ENCODE data around the gene MBIP. TPM values are rescaled to one million over a fixed set of nuclear protein-coding genes. Genes with fewer than 3 reads are reported as not detected.

Gene MBIP, protein sequence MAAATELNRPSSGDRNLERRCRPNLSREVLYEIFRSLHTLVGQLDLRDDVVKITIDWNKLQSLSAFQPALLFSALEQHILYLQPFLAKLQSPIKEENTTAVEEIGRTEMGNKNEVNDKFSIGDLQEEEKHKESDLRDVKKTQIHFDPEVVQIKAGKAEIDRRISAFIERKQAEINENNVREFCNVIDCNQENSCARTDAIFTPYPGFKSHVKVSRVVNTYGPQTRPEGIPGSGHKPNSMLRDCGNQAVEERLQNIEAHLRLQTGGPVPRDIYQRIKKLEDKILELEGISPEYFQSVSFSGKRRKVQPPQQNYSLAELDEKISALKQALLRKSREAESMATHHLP
- 11.0 and 14.2 TPM in 2 replicates for total RNA-seq
- 26.5 and 28.3 TPM in 2 replicates for polyA plus RNA-seq
- 14.4 and 15.5 TPM in 2 replicates for polyA plus RNA-seq (2012)
- polyA minus RNA-seq (ENCODE audit: low replicate concordance): 6.9 and 10.2 TPM in 2 replicates

DNA sequence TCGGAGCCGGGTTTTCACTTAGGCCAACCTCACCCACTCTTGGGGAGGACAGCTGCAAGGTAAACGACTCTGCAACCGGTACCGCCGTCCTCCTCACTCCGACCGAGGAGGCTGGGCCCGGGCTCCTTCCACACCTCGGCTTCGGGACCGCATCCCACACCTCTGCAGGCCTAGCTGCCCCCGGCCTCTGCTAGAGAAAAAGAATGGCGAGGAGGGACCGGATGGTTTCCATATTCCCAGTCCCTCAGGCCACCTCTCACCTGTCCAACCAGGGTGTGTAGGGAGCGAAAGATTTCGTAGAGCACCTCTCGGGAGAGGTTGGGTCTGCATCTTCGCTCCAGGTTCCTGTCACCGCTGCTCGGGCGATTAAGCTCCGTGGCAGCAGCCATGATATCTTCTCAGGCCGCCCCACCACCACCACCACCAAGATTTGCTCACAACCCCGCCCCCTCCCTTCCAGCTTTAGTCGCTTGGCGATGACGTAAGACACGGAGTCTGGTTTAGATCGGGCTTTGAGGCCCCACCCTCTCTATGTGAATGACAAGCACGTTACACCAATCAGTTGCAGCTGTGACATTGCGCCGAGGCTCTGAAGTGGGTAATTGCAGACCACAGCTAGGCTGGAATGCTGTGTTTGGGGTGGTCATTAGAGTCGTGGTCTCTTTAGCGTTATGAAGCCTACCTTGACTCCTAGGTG is at the start of gene MBIP:
Gene MBIP, minus strand, starts transcription at position 438 of the 697 bp plus-strand sequence. Its CDS starts 49 bp downstream, at position 389.
- peak within 1 kb of the TSS; percentile 98 for H3K4me2 ChIP-seq (ENCODE audit: extremely low read depth, insufficient read depth, low read length)
- DNase-seq (ENCODE audit: low read depth in 2 of 2): peak; percentile 97 to 98
- no peaks in the 10 kb centered on the region for H3K36me3 ChIP-seq (ENCODE audit: control insufficient read depth, insufficient read depth, low read length)
- peak within 1 kb of the TSS; percentile 76 to 92 (median 91) for H3K4me3 ChIP-seq (replicated peaks in 1 of 4; ENCODE audit: control extremely low read depth in 1 of 4, insufficient read depth in 1 of 4, low read depth in 3 of 4, low read length in 4 of 4)
- peaks cover 38% of the 10 kb centered on the region for H3K79me2 ChIP-seq (ENCODE audit: control insufficient read depth, insufficient read depth, low read length)
- H3K27ac ChIP-seq (ENCODE audit: insufficient read depth, low read length): peak within 1 kb of the TSS; percentile 83
- TF ChIP-seq, protein P1, sequence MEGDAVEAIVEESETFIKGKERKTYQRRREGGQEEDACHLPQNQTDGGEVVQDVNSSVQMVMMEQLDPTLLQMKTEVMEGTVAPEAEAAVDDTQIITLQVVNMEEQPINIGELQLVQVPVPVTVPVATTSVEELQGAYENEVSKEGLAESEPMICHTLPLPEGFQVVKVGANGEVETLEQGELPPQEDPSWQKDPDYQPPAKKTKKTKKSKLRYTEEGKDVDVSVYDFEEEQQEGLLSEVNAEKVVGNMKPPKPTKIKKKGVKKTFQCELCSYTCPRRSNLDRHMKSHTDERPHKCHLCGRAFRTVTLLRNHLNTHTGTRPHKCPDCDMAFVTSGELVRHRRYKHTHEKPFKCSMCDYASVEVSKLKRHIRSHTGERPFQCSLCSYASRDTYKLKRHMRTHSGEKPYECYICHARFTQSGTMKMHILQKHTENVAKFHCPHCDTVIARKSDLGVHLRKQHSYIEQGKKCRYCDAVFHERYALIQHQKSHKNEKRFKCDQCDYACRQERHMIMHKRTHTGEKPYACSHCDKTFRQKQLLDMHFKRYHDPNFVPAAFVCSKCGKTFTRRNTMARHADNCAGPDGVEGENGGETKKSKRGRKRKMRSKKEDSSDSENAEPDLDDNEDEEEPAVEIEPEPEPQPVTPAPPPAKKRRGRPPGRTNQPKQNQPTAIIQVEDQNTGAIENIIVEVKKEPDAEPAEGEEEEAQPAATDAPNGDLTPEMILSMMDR (conservative IDR thresholded peaks at IDR 0.05 in 1 of 2, IDR thresholded peaks at IDR 0.05 in 1 of 2; ENCODE audit: low read depth in 1 of 2, low read length in 2 of 2): no peak
- no peak for TF ChIP-seq EZH2 (IDR thresholded peaks at IDR 0.05; ENCODE audit: low read length, missing control alignments)
- H4K20me1 ChIP-seq (ENCODE audit: control insufficient read depth, extremely low read depth, insufficient read depth, low read length): peaks cover 1% of the 10 kb centered on the region
- H3K4me1 ChIP-seq (ENCODE audit: control insufficient read depth, extremely low read depth, insufficient read depth, low read length): no peaks in the 10 kb centered on the region
- peak within 1 kb of the TSS; percentile 72 for H3K9ac ChIP-seq (ENCODE audit: insufficient read depth, low read length)
- peak within 1 kb of the TSS; percentile 99 for H2AFZ ChIP-seq (ENCODE audit: low read length)
- H3K9me3 ChIP-seq (ENCODE audit: control insufficient read depth, insufficient read depth, low read depth, low read length): no peaks in the 10 kb centered on the region
- no peaks in the 10 kb centered on the region for H3K27me3 ChIP-seq (ENCODE audit: control insufficient read depth, insufficient read depth, low read length)

DNA sequence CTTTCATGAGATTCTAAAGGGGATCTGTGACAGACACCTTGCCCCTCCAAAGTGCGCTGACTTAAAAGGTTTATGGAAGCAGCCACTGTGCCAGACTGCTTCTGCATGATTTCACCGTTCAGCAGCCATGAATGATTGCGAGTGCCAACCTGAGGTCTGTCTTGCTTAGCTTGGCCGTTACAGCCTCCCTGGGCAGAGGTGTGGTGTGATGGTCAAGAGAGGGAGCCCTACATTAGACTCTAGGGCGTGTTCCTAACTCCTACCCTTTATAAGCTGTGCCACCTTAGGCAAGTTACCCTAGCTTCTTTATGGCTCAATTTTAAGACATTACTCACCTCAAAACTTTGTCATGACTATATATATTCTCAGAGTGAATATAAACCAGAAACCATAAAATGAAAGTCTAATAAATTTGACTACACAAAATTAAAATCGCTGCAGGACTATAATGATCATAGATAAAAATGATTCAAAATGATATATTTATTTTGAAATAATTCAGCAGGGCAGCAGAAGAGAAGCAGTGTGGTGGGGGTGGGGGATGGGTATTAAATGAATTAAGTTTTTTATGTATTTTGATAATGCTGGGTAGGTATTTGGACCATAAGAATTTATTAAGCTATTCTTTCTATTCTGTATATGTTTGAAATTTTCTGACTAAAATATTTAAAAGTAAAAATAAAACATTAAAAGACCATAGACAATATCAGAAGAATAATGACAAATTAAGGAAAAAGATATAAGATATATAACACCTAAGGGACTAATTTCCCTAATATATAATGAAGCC is 47.7 kb upstream of the MBIP start:
- Histone ChIP-seq H3K4me2 (ENCODE audit: extremely low read depth, insufficient read depth, low read length) (no peak overlapping the region), H3K36me3 (ENCODE audit: control insufficient read depth, insufficient read depth, low read length) (no peaks in the 10 kb centered on the region), H3K9me3 (ENCODE audit: control insufficient read depth, insufficient read depth, low read depth, low read length) (no peaks in the 10 kb centered on the region), H3K4me3 (replicated peaks in 1 of 4; ENCODE audit: control extremely low read depth in 1 of 4, insufficient read depth in 1 of 4, low read depth in 3 of 4, low read length in 4 of 4) (no peak overlapping the region), H3K4me1 (ENCODE audit: control insufficient read depth, extremely low read depth, insufficient read depth, low read length) (no peaks in the 10 kb centered on the region), H4K20me1 (ENCODE audit: control insufficient read depth, extremely low read depth, insufficient read depth, low read length) (no peaks in the 10 kb centered on the region), H2AFZ (ENCODE audit: low read length) (no peak overlapping the region), H3K79me2 (ENCODE audit: control insufficient read depth, insufficient read depth, low read length) (no peaks in the 10 kb centered on the region), H3K27me3 (ENCODE audit: control insufficient read depth, insufficient read depth, low read length) (no peaks in the 10 kb centered on the region), H3K27ac (ENCODE audit: insufficient read depth, low read length) (no peak overlapping the region), H3K9ac (ENCODE audit: insufficient read depth, low read length) (no peak overlapping the region)
- TF ChIP-seq, protein P1 (conservative IDR thresholded peaks at IDR 0.05 in 1 of 2, IDR thresholded peaks at IDR 0.05 in 1 of 2; ENCODE audit: low read depth in 1 of 2, low read length in 2 of 2): no peak
- no peak for TF ChIP-seq EZH2 (IDR thresholded peaks at IDR 0.05; ENCODE audit: low read length, missing control alignments)
- DNase-seq (ENCODE audit: low read depth in 2 of 2): no peak

DNA sequence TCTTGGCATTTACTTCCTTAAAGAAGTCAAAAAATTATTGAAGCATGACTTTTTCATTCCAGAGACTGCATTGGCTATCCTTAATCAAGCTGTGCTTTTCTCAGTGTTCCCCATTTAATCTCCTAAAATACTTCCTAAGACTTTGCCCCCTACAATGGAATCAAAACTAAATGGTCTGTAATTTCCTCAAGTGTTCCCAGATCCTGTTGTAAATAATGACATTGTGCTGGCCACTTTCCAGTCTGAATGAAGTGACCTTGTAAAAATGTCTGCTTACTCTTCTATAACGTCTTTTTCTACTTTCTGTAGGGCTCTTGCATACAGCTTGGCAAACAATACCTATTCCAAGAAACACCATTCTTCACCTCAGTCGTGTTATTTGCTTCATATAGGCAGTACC is 45.3 kb upstream of the MBIP start:
- Histone ChIP-seq H3K27me3 (ENCODE audit: control insufficient read depth, insufficient read depth, low read length) (no peaks in the 10 kb centered on the region), H4K20me1 (ENCODE audit: control insufficient read depth, extremely low read depth, insufficient read depth, low read length) (no peaks in the 10 kb centered on the region), H3K27ac (ENCODE audit: insufficient read depth, low read length) (no peak overlapping the region), H3K4me3 (replicated peaks in 1 of 4; ENCODE audit: control extremely low read depth in 1 of 4, insufficient read depth in 1 of 4, low read depth in 3 of 4, low read length in 4 of 4) (no peak overlapping the region), H3K36me3 (ENCODE audit: control insufficient read depth, insufficient read depth, low read length) (no peaks in the 10 kb centered on the region), H2AFZ (ENCODE audit: low read length) (no peak overlapping the region), H3K4me1 (ENCODE audit: control insufficient read depth, extremely low read depth, insufficient read depth, low read length) (no peaks in the 10 kb centered on the region), H3K9me3 (ENCODE audit: control insufficient read depth, insufficient read depth, low read depth, low read length) (no peaks in the 10 kb centered on the region), H3K79me2 (ENCODE audit: control insufficient read depth, insufficient read depth, low read length) (no peaks in the 10 kb centered on the region), H3K4me2 (ENCODE audit: extremely low read depth, insufficient read depth, low read length) (no peak overlapping the region), H3K9ac (ENCODE audit: insufficient read depth, low read length) (no peak overlapping the region)
- no peak for DNase-seq (ENCODE audit: low read depth in 2 of 2)
- TF ChIP-seq EZH2 (IDR thresholded peaks at IDR 0.05; ENCODE audit: low read length, missing control alignments): no peak
- TF ChIP-seq, protein P1 (conservative IDR thresholded peaks at IDR 0.05 in 1 of 2, IDR thresholded peaks at IDR 0.05 in 1 of 2; ENCODE audit: low read depth in 1 of 2, low read length in 2 of 2): no peak
